HUDEP-2 (cell line): ENCODE measurements around the gene FAM78A.
A peak's percentile ranks its signal among the peaks of the same experiment; 100 is the strongest.
"Not testable (repeated sequence)": the region's sequence is repeated elsewhere in the genome, so short reads cannot be mapped to it uniquely, and the experiment has no call there.

Experiments used
- DNase-seq, 76 experiments: peaks; one replicate each; lab custom pipeline; 2025; ENCODE audit not compliant: unreplicated experiment in 76 of 76; lab: John Stamatoyannopoulos, UW

The FAM78A gene

GRCh38 chr9:131270171-131271015 lies 5.9 kb downstream of the FAM78A start:
- peak in 22 of 76 experiments; percentile 11 to 41 (median 22) for DNase-seq

GRCh38 chr9:131266266-131267229 lies 9.8 kb downstream of the FAM78A start:
- DNase-seq: no peak

- no peak for DNase-seq
Measured at GRCh38 chr9:131264231-131264630, 12.1 kb downstream of the FAM78A start.

GRCh38 chr9:131263701-131264100 lies 12.6 kb downstream of the FAM78A start:
- DNase-seq: no peak

- not testable (repeated sequence) for DNase-seq
Measured at GRCh38 chr9:131263033-131263343, 13.3 kb downstream of the FAM78A start.

GRCh38 chr9:131262327-131263032 lies 13.8 kb downstream of the FAM78A start:
- no peak for DNase-seq

- no peak for DNase-seq
Measured at GRCh38 chr9:131260751-131261452, 15.4 kb downstream of the FAM78A start.

- no peak for DNase-seq
Measured at GRCh38 chr9:131259916-131260597, 16.3 kb downstream of the FAM78A start.

GRCh38 chr9:131259432-131259898 lies 16.8 kb downstream of the FAM78A start:
- no peak for DNase-seq

- DNase-seq: no peak
Measured at GRCh38 chr9:131258698-131259431, 17.4 kb downstream of the FAM78A start.

GRCh38 chr9:131258186-131258585 lies 18.1 kb downstream of the FAM78A start:
- no peak for DNase-seq

- no peak for DNase-seq
Measured at GRCh38 chr9:131257266-131258025, 18.9 kb downstream of the FAM78A start.

GRCh38 chr9:131255676-131256197 lies 20.6 kb downstream of the FAM78A start:
- no peak for DNase-seq

- no peak for DNase-seq
Measured at GRCh38 chr9:131254626-131255025, 21.7 kb downstream of the FAM78A start.

GRCh38 chr9:131253891-131254491 lies 22.3 kb downstream of the FAM78A start:
- no peak for DNase-seq

- no peak for DNase-seq
Measured at GRCh38 chr9:131252120-131252519, 24.2 kb downstream of the FAM78A start.

- DNase-seq: no peak
Measured at GRCh38 chr9:131246618-131247017, 29.7 kb downstream of the FAM78A start.

- not testable (repeated sequence) for DNase-seq
Measured at GRCh38 chr9:131244331-131244730, 32.0 kb downstream of the FAM78A start.
